ENCODE data around the gene CDK8.

DNA sequence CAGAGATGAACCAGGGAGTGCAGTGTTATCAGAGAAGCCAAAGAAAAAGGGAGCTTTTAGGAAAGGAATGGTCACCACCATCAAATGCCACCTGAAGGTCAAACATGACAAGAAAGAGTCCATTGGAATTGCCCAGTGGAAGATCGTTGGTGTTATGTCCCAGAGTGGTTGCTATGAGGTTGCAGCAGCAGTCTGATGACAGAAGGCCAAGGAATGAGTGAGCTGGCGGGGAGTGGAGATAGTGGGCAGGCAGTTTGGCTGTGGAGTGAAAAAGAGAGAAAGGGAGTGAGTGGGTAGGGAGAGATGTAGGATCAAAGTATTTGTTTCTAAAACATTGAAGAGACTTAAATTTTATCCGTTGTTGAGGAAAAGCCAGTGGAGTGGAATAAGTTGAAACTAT is 186.2 kb downstream of the CDK8 start:
- TF ChIP-seq, protein P1, sequence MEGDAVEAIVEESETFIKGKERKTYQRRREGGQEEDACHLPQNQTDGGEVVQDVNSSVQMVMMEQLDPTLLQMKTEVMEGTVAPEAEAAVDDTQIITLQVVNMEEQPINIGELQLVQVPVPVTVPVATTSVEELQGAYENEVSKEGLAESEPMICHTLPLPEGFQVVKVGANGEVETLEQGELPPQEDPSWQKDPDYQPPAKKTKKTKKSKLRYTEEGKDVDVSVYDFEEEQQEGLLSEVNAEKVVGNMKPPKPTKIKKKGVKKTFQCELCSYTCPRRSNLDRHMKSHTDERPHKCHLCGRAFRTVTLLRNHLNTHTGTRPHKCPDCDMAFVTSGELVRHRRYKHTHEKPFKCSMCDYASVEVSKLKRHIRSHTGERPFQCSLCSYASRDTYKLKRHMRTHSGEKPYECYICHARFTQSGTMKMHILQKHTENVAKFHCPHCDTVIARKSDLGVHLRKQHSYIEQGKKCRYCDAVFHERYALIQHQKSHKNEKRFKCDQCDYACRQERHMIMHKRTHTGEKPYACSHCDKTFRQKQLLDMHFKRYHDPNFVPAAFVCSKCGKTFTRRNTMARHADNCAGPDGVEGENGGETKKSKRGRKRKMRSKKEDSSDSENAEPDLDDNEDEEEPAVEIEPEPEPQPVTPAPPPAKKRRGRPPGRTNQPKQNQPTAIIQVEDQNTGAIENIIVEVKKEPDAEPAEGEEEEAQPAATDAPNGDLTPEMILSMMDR (IDR thresholded peaks at IDR 0.05), result no peak
- no peak for TF ChIP-seq POLR2A (IDR thresholded peaks at IDR 0.05)
- no peak for TF ChIP-seq EP300 (IDR thresholded peaks at IDR 0.05)

Measured in tibial nerve (tissue), 4 donors.